Measurements from ENCODE around the gene CD70.
"Not testable (repeated sequence)": the region's sequence is repeated elsewhere in the genome, so short reads cannot be mapped to it uniquely, and the experiment has no call there.

The CD70 gene, protein sequence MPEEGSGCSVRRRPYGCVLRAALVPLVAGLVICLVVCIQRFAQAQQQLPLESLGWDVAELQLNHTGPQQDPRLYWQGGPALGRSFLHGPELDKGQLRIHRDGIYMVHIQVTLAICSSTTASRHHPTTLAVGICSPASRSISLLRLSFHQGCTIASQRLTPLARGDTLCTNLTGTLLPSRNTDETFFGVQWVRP

DNA sequence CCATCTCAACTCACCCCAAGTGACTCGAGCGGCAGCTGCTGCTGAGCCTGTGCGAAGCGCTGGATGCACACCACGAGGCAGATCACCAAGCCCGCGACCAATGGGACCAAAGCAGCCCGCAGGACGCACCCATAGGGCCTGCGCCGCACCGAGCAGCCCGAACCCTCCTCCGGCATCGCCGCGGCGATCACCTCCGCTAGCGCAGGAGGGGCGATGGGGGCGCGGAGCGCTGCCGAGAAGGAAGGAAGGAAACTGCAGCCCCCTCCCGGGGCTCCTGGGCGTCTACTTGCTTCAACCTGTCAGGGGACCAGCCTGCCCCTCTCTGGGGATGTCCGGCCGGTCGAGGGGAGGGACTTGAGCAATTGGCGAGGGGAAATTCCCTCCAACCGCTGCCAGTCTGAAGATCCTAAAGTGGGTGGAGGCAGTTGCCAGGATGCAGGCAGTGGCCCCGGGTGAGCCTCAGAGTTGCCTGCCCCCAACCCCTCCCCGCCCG, at the start of gene CD70:
CD70 (minus strand) TSS at position 324 of the 493 bp plus-strand sequence; CDS start at position 176, 148 bp downstream.
- peak in 1 of 2 donors; percentile 50 for DNase-seq (ENCODE audit: low read depth in 2 of 2)

DNA sequence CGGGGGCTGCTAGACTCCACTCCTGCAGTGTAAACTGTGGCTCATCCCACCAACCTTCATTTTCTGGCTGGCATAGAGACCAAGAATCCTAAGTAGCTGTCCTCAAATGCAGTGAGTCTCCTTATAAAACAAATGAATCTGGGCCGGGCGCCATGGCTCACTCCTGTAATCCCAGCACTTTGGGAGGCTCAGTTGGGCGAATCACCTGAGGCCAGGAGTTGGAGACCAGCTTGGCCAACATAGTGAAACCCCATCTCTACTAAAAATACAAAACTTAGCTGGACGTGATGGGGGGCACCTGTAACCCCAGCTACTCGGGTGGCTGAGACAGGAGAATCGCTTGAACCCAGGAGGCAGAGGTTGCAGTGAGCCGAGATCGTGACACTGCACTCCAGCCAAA, 49.4 kb upstream of the CD70 start:
- not testable (repeated sequence) for DNase-seq (ENCODE audit: low read depth in 2 of 2)

DNA sequence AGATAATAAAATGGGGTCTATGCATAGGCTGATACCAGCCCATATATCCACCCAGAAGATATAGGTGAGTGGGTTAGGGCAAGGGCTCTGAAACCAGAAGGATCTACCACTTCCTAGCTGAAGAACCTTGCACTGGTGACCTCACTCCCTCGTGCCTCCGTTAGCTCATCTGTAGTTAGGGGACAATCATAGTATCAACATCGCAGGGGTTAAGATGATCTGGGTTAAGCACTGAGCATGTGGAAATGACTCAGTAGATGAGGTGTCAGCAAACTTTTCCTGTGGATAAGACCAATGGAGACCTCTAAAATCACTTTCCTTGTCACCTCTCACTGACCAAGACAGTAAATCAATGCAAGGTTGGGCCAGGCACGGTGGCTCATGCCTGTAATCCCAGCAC, 48.5 kb upstream of the CD70 start:
- DNase-seq (ENCODE audit: low read depth in 2 of 2): no peak

DNA sequence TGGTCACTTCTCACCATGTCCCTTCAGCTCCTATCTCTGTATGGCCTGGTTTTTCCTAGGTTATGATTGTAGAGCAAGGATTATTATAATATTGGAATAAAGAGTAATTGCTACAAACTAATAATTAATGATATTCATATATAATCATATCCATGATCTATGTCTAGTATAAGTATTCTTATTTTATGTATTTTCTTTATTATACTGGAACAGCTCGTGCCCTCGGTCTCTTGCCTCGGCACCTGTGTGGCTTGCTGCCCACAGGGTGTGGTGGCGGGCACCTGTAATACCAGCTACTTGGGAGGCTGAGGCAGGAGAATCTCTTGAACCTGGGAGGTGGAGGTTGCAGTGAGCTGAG, 42.5 kb upstream of the CD70 start:
- DNase-seq (ENCODE audit: low read depth in 2 of 2): not testable (repeated sequence)

DNA sequence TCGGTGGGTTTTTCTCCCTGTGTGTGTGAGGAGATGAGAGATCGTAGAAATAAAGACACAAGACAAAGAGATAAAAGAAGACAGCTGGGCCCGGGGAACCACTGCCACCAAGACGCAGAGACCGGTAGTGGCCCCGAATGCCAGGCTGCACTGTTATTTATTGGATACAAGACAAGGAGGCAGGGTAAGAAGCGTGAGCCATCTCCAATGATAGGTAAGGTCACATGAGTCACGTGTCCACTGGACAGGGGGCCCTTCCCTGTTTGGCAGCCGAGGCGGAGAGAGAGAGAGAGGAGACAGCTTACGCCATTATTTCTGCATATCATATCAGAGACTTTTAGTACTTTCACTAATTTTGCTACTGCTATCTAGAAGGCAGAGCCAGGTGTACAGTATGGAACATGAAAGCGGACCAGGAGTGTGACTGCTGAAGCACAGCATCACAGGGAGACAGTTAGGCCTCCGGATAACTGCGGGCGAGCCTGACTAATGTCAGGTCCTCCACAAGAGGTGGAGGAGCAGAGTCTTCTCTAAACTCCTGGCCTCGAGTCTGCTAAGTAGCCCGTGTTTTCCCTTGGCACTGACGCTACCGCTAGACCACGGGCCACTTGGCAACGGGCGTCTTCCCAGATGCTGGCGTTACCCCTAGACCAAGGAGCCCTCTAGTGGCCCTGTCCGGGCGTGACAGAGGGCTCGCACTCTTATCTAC, 42.0 kb upstream of the CD70 start:
- peak; percentile 43 to 55 for DNase-seq (ENCODE audit: low read depth in 2 of 2)

DNA sequence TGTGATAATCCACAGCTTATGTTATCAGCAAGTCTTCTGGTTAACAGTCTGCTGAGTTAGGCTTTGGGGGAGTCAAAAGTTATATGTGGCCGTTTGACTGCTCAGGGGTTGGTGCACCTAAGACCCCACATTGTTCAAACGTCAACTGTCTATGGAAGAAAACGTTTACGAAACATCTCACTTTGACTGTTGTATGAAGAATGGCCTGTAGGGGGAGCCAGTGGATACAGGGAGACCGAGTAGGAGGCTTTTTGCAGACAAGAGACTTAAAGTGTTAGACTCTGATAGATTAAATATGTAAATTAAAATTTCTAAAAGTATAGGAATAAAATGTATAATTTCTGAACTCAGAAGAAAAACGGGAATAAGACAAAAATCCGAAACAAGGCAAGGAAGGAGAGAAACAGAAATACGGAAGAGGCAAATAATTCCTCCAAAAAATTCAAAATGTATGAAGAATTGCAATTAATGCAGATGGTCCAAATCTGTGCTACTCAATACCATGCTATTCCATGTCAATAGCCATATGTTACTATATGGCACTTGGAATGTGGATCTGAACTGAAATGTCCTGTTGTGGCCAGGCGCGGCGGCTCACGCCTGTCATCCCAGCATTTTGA, 41.2 kb upstream of the CD70 start:
- peak; percentile 74 to 80 for DNase-seq (ENCODE audit: low read depth in 2 of 2)

DNA sequence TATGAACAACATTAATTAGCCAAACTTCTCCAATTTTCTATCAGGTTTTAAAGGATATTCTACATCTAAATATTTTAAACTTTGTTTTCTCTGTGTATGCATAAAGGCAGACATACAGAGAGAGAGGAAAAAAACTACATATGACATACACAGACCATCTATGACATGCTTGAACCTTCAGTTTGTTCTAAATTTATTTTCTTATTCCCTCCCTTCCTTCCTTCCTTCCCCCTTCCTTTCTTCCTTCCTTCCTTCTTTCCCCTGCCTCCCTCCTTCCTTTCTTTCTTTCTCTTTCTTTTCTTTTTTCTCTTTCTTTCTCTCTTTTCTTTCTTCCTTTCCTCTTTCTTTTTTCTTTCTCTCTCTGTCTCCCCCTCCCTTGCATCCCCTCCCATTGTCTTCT, 35.8 kb upstream of the CD70 start:
- DNase-seq (ENCODE audit: low read depth in 2 of 2): no peak

DNA sequence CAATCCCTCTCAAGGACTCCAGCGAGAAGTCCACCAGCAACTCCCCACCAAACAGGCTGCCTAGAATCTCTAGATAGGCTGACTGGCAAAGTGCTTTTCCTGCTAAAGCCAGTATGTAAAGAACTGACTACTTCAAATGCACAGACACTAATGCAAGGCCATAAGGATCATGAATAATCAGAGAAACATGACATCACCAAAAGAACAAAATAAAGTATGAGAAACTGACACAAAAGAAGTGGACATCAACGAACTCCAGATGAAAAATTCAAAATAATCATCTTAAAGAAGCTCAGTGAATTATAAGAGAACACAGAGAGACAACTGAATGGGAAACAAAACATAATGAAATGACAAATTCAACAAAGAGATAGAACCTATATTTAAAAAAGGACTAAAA, 26.4 kb upstream of the CD70 start:
- DNase-seq (ENCODE audit: low read depth in 2 of 2): no peak

DNA sequence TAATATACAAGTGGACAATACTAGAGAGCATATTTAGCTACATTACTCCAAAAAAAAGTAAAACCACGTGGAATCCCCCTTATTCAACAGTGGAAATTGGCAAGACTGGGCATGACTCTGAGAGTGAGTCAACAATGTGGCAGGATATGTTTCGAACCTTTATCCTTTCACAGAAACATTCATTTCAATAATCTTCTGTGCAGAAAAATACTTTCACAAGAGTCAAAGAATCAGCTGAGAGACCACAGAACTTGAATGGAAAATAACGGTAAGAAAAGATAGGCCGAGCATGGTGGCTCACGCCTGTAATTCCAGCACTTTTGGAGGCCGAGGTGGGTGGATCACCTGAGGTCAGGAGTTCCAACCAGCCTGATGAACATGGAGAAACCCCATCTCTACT, 25.1 kb upstream of the CD70 start:
- DNase-seq (ENCODE audit: low read depth in 2 of 2): no peak

DNA sequence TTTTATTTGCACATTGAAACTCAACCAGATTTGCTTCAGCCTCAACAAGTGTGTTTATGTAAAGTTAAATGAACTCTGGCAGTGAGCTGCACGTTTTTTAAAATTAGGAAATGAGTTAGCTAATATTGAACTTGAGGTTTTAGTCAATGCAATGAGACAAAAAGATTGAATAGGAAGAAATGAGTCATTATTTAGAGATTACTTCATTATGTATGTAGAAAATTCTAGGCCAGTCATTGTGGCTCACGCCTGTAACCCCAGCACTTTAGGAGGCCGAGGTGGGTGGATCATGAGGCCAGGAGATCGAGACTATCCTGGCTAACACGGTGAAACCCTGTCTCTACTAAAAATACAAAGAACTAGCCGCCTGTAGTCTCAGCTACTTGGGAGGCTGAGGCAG, 22.8 kb upstream of the CD70 start:
- no peak for DNase-seq (ENCODE audit: low read depth in 2 of 2)

DNA sequence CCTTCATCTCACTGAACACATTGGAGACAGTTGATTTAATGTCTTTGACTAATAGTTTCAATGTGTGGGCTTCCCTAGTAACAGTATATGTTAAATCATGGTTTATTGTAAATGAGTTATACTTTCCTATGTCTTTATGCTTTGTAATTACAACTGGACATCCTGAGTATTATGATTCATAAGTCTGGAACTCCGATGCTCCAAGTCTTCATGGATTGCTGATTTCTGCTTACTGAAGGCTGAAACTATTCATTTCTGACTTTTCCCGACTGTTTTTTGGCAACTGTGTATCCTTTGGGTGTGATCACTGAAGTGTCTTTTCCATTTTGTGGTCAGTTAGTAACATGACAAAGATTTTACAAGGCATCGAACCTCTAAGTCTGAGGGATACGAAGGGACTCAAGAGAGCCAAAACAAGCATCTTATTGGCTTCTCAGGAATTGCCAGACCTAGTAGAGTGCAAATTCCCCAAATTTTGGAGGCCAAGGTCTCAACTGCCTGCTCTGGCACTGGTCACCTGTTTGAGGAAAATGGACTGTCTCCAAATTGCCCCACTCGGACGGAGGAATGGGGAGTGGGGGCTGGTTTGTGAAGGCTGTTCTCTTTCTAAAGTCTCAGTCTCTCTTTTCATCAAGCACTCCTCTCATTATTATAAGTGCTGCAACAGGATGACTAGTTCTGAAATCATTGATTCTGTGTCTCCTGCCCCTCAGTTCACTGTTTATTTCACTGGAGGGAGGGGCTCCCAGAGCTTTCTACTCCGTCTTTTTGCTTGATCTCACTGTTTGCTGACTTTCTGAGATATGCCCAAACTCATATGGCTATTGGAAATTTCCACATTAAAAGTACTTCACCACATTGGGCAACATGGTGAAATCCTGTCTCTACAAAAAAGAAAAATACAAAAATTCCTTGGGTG, 20.2 kb upstream of the CD70 start:
- no peak for DNase-seq (ENCODE audit: low read depth in 2 of 2)

DNA sequence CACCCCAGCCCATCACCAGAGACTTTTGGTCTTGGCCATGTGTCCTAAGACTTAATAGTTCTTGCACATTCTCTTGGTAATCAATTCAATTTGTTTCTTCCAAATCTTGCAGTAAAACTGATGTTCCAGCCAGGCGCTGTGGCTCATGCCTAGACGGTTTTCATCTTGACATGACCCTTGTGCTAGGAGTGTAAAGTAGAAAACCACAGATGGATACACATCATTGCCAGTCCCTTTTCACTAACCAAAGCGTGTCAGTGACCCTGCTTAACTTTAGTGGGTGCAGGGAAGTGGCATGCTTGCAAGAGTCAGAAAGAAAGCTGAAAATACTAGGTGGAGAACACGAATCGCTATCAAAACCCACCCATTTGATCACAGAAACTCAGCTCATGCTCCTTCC, 18.0 kb upstream of the CD70 start:
- no peak for DNase-seq (ENCODE audit: low read depth in 2 of 2)

DNA sequence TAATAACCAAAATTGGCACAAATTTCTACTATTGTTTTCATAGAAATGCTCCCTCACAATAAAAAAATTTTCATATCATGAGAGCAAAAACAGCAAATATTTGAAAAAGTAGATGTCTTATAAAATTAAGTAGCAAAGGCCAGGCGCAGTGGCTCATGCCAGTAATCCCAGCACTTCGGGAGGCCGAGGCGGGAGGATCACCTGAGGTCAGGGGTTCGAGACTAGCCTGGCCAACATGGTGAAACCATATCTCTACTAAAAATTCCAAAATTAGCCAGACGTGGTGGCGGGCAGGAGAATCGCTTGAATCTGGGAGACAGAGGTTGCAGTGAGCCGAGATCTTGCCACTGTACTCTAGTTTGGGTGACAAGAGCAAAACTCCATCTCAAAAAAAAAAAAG, 17.2 kb upstream of the CD70 start:
- DNase-seq (ENCODE audit: low read depth in 2 of 2): not testable (repeated sequence)

DNA sequence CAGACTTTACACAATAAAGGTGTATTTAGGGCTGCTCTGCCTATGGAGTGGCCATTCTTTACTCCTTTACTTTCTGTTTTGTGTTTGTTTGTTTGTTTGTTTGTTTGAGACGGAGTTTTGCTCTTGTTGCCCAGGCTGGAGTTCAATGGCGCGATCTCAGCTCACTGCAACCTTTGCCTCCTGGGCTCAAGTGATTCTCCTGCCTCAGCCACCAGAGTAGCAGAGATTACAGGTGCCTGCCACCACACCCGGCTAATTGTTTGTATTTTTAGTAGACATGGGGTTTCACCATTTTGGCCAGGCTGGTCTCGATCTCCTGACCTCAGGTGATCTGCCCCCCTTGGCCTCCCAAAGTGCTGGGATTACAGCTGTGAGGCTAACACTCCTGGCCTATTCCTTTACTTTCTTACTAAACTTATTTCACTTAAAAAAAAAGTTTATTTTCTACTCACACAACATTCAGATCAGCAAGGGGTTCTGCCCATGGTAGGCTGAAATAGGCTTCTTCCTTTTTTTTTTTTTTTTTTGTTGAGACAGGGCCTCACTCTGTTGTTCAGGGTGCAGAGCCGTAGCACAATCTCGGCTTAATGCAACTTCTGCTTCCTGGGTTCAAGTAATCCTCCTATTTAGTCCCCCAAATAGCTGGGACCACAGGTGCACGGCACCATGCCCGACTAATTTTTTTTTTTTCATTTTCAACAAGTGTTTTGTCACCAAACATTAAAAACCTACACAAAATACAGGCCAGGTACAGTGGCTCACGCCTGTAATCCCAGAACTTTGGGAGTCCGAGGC, 15.5 kb upstream of the CD70 start:
- DNase-seq (ENCODE audit: low read depth in 2 of 2): not testable (repeated sequence)

DNA sequence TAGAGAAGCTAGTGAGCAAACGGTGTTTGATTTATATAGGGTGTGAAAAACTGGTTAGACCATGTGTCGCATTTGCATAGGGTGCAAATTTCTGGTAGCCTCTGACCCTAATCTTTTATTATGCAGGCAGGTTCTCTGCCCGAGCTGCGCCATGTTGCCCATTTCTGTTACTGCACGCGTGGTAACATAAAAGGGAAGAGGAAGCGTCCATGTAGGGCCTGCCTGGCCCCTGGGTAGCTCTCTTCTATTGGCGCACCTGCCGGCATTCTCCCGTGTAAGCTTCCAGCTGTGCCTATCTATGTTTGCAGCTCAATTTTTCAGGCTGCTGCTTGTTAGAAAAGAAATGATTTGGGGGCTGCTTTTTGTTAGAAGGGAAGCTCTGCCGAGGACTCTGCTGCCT, 14.0 kb upstream of the CD70 start:
- no peak for DNase-seq (ENCODE audit: low read depth in 2 of 2)

DNA sequence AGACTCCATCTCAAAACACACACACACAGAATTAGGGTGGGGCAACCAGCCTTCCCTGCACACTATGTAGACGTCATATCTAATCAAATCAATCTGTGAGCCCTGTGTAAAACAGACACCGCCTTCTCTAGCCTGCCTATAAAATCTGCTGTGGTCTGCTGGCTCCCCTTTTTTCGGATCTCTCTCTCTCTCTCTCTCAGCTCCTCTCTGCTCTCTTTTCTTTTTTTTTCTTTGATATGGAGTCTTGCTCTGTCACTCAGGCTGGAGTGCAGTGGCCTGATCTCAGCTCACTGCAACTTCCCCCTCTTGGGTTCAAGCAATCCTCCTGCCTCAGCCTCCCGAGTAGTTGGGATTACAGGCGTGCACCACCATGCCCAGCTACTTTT, 11.8 kb upstream of the CD70 start:
- no peak for DNase-seq (ENCODE audit: low read depth in 2 of 2)

DNA sequence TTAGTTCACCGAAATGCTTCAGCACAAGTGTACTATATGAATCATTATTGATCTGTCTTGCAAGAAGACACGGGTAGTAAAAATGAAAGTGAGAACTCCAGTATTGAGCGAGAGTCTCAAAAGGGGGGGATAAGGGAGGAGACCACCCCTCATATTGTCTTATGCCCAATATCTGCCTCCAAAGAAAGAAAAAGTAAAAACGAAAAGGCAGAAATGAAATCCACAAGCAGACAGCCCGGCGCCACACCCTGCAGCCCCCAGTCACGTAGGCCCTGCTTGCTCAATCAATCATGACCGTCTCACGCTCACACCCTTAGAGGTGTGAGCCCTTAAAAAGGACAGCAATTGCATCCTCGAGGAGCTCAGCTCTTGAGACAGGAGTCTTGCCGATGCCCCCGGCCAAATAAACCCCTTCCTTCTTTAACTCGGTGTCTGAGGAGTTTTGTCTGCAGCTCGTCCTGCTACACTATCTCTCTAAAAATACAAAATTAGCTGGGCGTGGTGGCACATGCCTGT, 10.6 kb upstream of the CD70 start:
- not testable (repeated sequence) for DNase-seq (ENCODE audit: low read depth in 2 of 2)

DNA sequence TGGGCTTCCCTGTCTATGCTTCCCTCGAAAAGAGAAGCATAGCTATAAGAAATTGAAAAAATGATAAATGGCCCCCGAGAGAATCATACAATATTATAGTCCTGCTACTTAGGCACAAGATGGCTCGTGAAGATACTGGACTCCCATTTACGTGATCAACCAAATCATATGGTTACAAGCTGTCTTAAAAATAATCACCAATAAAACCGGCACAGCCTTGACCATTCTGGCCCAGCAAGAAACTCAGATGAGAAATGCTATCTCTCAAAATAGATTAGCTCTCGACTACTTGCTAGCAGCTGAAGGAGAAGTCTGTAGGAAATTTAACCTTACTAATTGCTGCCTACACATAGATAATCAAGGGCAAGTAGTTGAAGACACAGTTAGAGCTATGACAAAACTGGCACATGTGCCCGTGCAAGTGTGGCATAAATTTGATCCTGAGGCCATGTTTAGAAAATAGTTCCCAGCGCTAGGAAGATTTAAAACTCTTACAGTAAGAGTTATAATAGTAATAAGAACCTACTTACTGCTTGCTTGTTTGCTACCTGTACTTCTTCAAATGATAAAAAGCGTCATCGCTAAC, 10.1 kb upstream of the CD70 start:
- DNase-seq (ENCODE audit: low read depth in 2 of 2): not testable (repeated sequence)

DNA sequence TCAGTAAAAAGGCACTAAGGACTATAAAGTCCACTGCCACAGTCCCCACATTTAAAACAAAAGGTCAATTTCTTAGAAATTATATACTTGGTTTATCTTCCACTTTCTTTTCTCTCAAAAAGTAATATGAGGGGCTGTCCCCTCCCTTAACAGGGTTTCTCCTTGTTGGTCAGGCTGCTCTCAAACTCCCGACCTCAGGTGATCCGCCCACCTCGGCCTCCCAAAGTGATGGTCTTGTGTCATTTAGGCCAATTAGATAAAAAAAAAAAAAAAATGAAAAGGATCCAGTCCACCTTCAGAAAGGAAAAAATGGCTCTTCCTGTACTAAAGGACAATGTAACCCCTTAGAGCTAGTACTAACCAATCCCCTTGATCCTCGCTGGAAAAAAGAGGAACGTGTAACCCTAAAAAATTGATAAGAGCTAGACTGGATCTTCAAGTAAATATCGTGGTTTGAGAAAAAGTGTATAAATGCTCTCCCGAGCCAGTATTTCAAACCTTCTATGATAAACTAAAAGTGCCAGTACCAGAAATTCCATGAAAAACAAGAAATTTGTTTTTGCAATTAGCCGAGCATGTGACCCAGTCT, 9.0 kb upstream of the CD70 start:
- DNase-seq (ENCODE audit: low read depth in 2 of 2): no peak

DNA sequence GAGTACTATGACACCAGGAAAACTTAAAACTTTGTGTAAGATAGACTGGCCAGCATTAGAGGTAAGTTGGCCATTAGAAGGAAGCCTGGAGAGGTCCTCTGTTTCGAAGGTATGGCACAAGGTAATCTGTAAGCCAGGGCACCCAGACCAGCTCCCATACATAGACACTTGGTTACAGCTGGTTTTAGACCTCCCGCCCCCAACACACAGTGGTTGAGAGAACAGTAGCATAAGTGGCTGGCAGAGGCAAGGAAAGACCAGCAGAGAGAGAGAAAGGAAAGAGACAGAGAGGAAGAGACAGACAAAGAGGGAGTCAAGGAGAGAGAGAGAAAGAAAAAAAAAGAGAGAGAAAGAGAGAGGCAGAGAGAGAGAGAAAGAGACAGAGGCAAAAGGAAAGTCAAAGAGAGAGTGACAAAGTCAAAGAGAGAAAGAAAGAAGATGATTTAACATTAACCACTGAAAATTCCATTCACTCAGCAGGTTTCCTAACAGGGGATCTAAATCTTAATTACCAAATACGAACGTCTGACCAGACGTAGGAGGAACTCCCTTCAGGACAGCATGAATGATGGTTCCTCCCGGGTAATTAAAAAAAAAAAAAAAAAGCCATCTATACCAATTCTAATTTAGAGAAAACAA, 7.4 kb upstream of the CD70 start:
- not testable (repeated sequence) for DNase-seq (ENCODE audit: low read depth in 2 of 2)

Data from stimulated activated CD4-positive, alpha-beta T cell treated with anti-CD3 and anti-CD28 coated beads, Interleukin-4, amount 100 ng/mL, for 48 hours (primary cell).